Keratinocyte (primary cell): ENCODE data around the gene ADARB2. TPM values are rescaled to one million over a fixed set of nuclear protein-coding genes. Genes with fewer than 3 reads are reported as not detected.

Experiments
- DNase-seq: peaks from one replicate; pipeline ENCODE4 v3.0.0-alpha.2; 2011; ENCODE audit warnings: low read depth, missing footprints, low spot score
- FAIRE-seq: peaks from 2 replicates; lab custom pipeline; 2011; peaks lifted over from hg19 to GRCh38; lab: Jason Lieb, UNC
- H2AFZ ChIP-seq: 2 replicates; pipeline ENCODE4 v1.6.0; 2012; ENCODE audit warnings: low read length, control low read depth, inconsistent platforms; ENCODE audit not compliant: control insufficient read depth
- H3K27ac ChIP-seq: 2 replicates; pipeline ENCODE4 v1.5.1; 2011; ENCODE audit warnings: low read length; ENCODE audit not compliant: control insufficient read depth, insufficient read depth
- H3K27me3 ChIP-seq: 3 replicates; pipeline ENCODE4 v1.6.0; 2011; ENCODE audit warnings: low read length; ENCODE audit not compliant: control insufficient read depth, insufficient read depth; ENCODE audit errors: extremely low read depth
- H3K36me3 ChIP-seq, 2 experiments: 2 replicates in 1 of 2; 3 replicates in 1 of 2; pipeline ENCODE4 v1.5.1; 2011; ENCODE audit warnings: low read length in 2 of 2, mild to moderate bottlenecking in 1 of 2; ENCODE audit not compliant: control insufficient read depth in 2 of 2, insufficient read depth in 2 of 2; ENCODE audit errors: extremely low read depth in 1 of 2
- H3K4me1 ChIP-seq: 3 replicates; pipeline ENCODE4 v1.5.1; 2011; ENCODE audit warnings: low read length; ENCODE audit not compliant: control insufficient read depth, insufficient read depth; ENCODE audit errors: extremely low read depth
- H3K4me2 ChIP-seq: 3 replicates; pipeline ENCODE4 v1.6.0; 2011; ENCODE audit warnings: low read depth, low read length; ENCODE audit not compliant: control insufficient read depth, insufficient read depth; ENCODE audit errors: extremely low read depth
- H3K4me3 ChIP-seq, 3 experiments: fragments of 200-600 bp in 1 of 3; sonication (generic) in 1 of 3; 2 replicates in 2 of 3; 3 replicates in 1 of 3; pipeline ENCODE4 v1.5.1; 2011 to 2016; ENCODE audit warnings: low read length in 3 of 3, mild to moderate bottlenecking in 3 of 3, control low read depth in 2 of 3, inconsistent platforms in 1 of 3, low read depth in 1 of 3, mixed read lengths in 1 of 3, mixed run types in 1 of 3, moderate library complexity in 1 of 3; ENCODE audit not compliant: control insufficient read depth in 2 of 3, insufficient read depth in 2 of 3; ENCODE audit errors: extremely low read depth in 1 of 3
- H3K79me2 ChIP-seq: 2 replicates; pipeline ENCODE4 v1.6.0; 2012; ENCODE audit warnings: low read length; ENCODE audit not compliant: control insufficient read depth, insufficient read depth
- H3K9ac ChIP-seq: 3 replicates; pipeline ENCODE4 v1.6.0; 2011; ENCODE audit warnings: low read length; ENCODE audit not compliant: control insufficient read depth, insufficient read depth; ENCODE audit errors: extremely low read depth
- H3K9me1 ChIP-seq: 3 replicates; pipeline ENCODE4 v1.6.0; 2011; ENCODE audit warnings: low read length; ENCODE audit not compliant: control insufficient read depth, insufficient read depth; ENCODE audit errors: extremely low read depth
- H3K9me3 ChIP-seq: 2 replicates; pipeline ENCODE4 v1.5.1; 2012; ENCODE audit warnings: low read depth, low read length; ENCODE audit not compliant: control insufficient read depth
- H4K20me1 ChIP-seq: 3 replicates; pipeline ENCODE4 v1.6.0; 2011; ENCODE audit warnings: low read length; ENCODE audit not compliant: control insufficient read depth, insufficient read depth; ENCODE audit errors: extremely low read depth
- CTCF ChIP-seq, 3 experiments: IDR thresholded peaks in 1 of 3; conservative IDR thresholded peaks in 1 of 3; optimal IDR thresholded peaks in 1 of 3; 2 replicates in 2 of 3; 3 replicates in 1 of 3; pipeline versions ENCODE3 to v1.5.1; 2011; ENCODE audit warnings: low read length in 3 of 3, mild to moderate bottlenecking in 3 of 3, moderate library complexity in 2 of 3, control low read depth in 1 of 3, inconsistent platforms in 1 of 3; ENCODE audit not compliant: insufficient read depth in 2 of 3; ENCODE audit errors: extremely low read depth in 1 of 3
- EZH2 ChIP-seq: IDR thresholded peaks from one replicate; pipeline ENCODE4 v1.6.1; 2012; ENCODE audit warnings: inconsistent platforms, mild to moderate bottlenecking, low read length, moderate library complexity
- dilution Hi-C: fragments of 300-500 bp; cut with MboI; formaldehyde crosslinking; loops from one replicate; pipeline ENCODE4 v1.7.0; 2020; ENCODE audit warnings: low sequenced_read_pairs; ENCODE audit not compliant: extremely low pct_ligation_motif_present
- polyA plus RNA-seq, 5 experiments: library from polyadenylated mRNA; depleted of rRNA in 3 of 5; stranded (reverse) in 3 of 5; stranded (forward) in 1 of 5; unstranded in 1 of 5; fragments of >200 nt; gene quantifications; 1 replicate in 1 of 5; 2 replicates in 3 of 5; 3 replicates in 1 of 5; pipeline versions ENCODE4 v1.2.1 to v1.2.3, GENCODE V29; 2011 to 2012; ENCODE audit warnings: missing spikeins in 2 of 5, low read depth in 1 of 5, low replicate concordance in 1 of 5

ADARB2 gene
- polyA plus RNA-seq, 1 donor (not counting 4 experiments of a cell fraction or from before 2014, with no cell fraction given): not detected

- Histone ChIP-seq H3K9me3 (no peaks in the 10 kb centered on the region), H3K4me1 (peaks cover 13% of the 10 kb centered on the region), H3K4me2 (no peak overlapping the region), H2AFZ (no peak overlapping the region), H3K4me3 (no peak overlapping the region), H3K9me1 (no peaks in the 10 kb centered on the region), H3K27ac (no peak overlapping the region), H3K36me3 (no peaks in the 10 kb centered on the region), H3K27me3 (no peaks in the 10 kb centered on the region), H3K79me2 (no peaks in the 10 kb centered on the region), H3K9ac (no peak overlapping the region), H4K20me1 (no peaks in the 10 kb centered on the region)
- DNase-seq: no peak
- TF ChIP-seq CTCF (optimal IDR thresholded peaks at IDR 0.05 in 1 of 3, IDR thresholded peaks at IDR 0.05 in 1 of 3, conservative IDR thresholded peaks at IDR 0.05 in 1 of 3; ENCODE audit: extremely low read depth in 1 of 3, insufficient read depth in 2 of 3, low read length in 3 of 3) (no peak), EZH2 (no peak)
- FAIRE-seq: no peak
- dilution Hi-C loops: no loop called here
These were observed 138.8 kb downstream of the ADARB2 start for GRCh38 chr10:1598393-1599153.

- peaks cover 13% of the 10 kb centered on the region for H3K4me1 ChIP-seq
- no peak overlapping the region for H2AFZ ChIP-seq
- no peaks in the 10 kb centered on the region for H3K27me3 ChIP-seq
- DNase-seq (no peak), FAIRE-seq (no peak)
- H4K20me1 ChIP-seq: no peaks in the 10 kb centered on the region
- no peaks in the 10 kb centered on the region for H3K79me2 ChIP-seq
- TF ChIP-seq CTCF (optimal IDR thresholded peaks at IDR 0.05 in 1 of 3, IDR thresholded peaks at IDR 0.05 in 1 of 3, conservative IDR thresholded peaks at IDR 0.05 in 1 of 3; ENCODE audit: extremely low read depth in 1 of 3, insufficient read depth in 2 of 3, low read length in 3 of 3) (no peak), EZH2 (no peak)
- dilution Hi-C loops: no loop called here
- H3K4me2 ChIP-seq: no peak overlapping the region
- no peak overlapping the region for H3K27ac ChIP-seq
- H3K9ac ChIP-seq: no peak overlapping the region
- no peaks in the 10 kb centered on the region for H3K36me3 ChIP-seq
- no peak overlapping the region for H3K4me3 ChIP-seq
- no peaks in the 10 kb centered on the region for H3K9me1 ChIP-seq
- H3K9me3 ChIP-seq: no peaks in the 10 kb centered on the region
These were observed 139.8 kb downstream of the ADARB2 start for GRCh38 chr10:1597370-1598146.
